ENCODE data around the gene TNMD.

The TNMD gene

DNA sequence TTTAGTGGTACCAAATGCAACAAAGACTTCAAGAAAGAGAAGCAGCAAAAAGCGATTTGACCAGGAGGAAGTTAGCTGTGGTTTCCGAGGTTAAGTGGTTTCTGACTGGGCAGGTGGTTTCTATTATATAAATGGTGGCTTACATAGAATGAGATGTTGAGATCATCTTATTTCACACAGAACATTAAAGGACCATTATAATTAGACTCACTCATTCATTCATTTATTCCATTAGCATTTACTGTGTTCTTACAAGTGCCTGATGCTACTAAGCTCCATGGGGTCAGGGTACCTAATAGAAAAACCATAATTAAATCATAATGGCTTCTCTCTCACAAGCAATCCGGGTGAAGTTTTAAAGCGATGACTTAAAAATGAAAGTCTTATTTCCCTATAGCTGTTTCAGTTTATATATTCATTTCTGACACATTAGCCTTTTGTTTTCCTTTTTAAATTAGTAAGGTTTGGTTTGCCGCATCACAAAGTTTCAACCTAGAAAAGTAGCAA, 41.3 kb downstream of the TNMD start:
- no peaks in the 10 kb centered on the region for H4K20me1 ChIP-seq (ENCODE audit: insufficient read depth, low read length, poor library complexity, severe bottlenecking)
- no peak for TF ChIP-seq EZH2phosphoT487 (IDR thresholded peaks at IDR 0.05; ENCODE audit: borderline replicate concordance)
- TF ChIP-seq, protein P1, sequence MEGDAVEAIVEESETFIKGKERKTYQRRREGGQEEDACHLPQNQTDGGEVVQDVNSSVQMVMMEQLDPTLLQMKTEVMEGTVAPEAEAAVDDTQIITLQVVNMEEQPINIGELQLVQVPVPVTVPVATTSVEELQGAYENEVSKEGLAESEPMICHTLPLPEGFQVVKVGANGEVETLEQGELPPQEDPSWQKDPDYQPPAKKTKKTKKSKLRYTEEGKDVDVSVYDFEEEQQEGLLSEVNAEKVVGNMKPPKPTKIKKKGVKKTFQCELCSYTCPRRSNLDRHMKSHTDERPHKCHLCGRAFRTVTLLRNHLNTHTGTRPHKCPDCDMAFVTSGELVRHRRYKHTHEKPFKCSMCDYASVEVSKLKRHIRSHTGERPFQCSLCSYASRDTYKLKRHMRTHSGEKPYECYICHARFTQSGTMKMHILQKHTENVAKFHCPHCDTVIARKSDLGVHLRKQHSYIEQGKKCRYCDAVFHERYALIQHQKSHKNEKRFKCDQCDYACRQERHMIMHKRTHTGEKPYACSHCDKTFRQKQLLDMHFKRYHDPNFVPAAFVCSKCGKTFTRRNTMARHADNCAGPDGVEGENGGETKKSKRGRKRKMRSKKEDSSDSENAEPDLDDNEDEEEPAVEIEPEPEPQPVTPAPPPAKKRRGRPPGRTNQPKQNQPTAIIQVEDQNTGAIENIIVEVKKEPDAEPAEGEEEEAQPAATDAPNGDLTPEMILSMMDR (conservative IDR thresholded peaks at IDR 0.05; ENCODE audit: low read length) = no peak
- no peak overlapping the region for H3K4me3 ChIP-seq (ENCODE audit: low read length, poor library complexity, severe bottlenecking)
- H3K27me3 ChIP-seq (ENCODE audit: insufficient read depth, low read length, poor library complexity, severe bottlenecking) = peaks cover 18% of the 10 kb centered on the region
- H3F3A ChIP-seq (ENCODE audit: low read depth) = no peaks in the 10 kb centered on the region; the same call in 1 of the 2 replicates
- H3K36me3 ChIP-seq (ENCODE audit: insufficient read depth, low read length) = no peaks in the 10 kb centered on the region
- H3K4me1 ChIP-seq (ENCODE audit: insufficient read depth, low read length, poor library complexity, severe bottlenecking) = peaks cover 6% of the 10 kb centered on the region
- no peak overlapping the region for H2AFZ ChIP-seq (ENCODE audit: low read length)
- no peaks in the 10 kb centered on the region for H3K9me2 ChIP-seq (replicated peaks; ENCODE audit: low read depth, low read length)
- no peaks in the 10 kb centered on the region for H3K79me2 ChIP-seq (ENCODE audit: insufficient read depth, low read length)
- H3K9ac ChIP-seq (ENCODE audit: low read depth, low read length, poor library complexity, severe bottlenecking) = no peak overlapping the region
- H3K9me3 ChIP-seq (ENCODE audit: insufficient read depth, low read depth, low read length) = no peaks in the 10 kb centered on the region
- peak overlapping the region; percentile 35 for H3K4me2 ChIP-seq (ENCODE audit: low read depth, low read length, poor library complexity, severe bottlenecking)

DNA sequence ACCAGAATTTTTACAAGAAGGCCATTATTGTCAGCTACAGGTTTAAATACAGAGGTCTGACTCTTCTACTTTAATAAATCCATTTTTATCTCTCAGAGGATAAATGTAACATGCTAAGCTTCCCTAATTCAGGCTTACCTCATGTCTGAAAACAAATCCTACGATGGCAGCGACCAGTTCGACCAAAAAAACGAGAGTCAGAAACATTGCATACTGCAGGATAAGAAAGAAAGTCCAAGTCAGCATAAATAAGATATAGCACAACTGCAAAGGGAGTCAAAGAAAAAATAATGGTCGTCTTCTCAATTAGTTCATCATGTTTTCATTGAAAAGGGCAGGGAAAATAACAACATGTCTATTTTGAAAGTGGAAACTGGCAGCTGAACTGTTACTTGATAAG, 50.3 kb downstream of the TNMD start:
- no peaks in the 10 kb centered on the region for H3K4me1 ChIP-seq (ENCODE audit: insufficient read depth, low read length, poor library complexity, severe bottlenecking)
- TF ChIP-seq EZH2phosphoT487 (IDR thresholded peaks at IDR 0.05; ENCODE audit: borderline replicate concordance) = no peak
- TF ChIP-seq, protein P1 (conservative IDR thresholded peaks at IDR 0.05; ENCODE audit: low read length) = no peak
- no peak overlapping the region for H3K9ac ChIP-seq (ENCODE audit: low read depth, low read length, poor library complexity, severe bottlenecking)
- H3K9me2 ChIP-seq (replicated peaks; ENCODE audit: low read depth, low read length) = no peaks in the 10 kb centered on the region
- no peaks in the 10 kb centered on the region for H3K36me3 ChIP-seq (ENCODE audit: insufficient read depth, low read length)
- H3K4me2 ChIP-seq (ENCODE audit: low read depth, low read length, poor library complexity, severe bottlenecking) = no peak overlapping the region
- no peaks in the 10 kb centered on the region for H4K20me1 ChIP-seq (ENCODE audit: insufficient read depth, low read length, poor library complexity, severe bottlenecking)
- no peaks in the 10 kb centered on the region for H3K9me3 ChIP-seq (ENCODE audit: insufficient read depth, low read depth, low read length)
- no peak overlapping the region for H2AFZ ChIP-seq (ENCODE audit: low read length)
- peaks cover 6% of the 10 kb centered on the region for H3K27me3 ChIP-seq (ENCODE audit: insufficient read depth, low read length, poor library complexity, severe bottlenecking)
- no peak overlapping the region for H3K4me3 ChIP-seq (ENCODE audit: low read length, poor library complexity, severe bottlenecking)
- H3K79me2 ChIP-seq (ENCODE audit: insufficient read depth, low read length) = no peaks in the 10 kb centered on the region
- no peaks in the 10 kb centered on the region for H3F3A ChIP-seq (ENCODE audit: low read depth)

DNA sequence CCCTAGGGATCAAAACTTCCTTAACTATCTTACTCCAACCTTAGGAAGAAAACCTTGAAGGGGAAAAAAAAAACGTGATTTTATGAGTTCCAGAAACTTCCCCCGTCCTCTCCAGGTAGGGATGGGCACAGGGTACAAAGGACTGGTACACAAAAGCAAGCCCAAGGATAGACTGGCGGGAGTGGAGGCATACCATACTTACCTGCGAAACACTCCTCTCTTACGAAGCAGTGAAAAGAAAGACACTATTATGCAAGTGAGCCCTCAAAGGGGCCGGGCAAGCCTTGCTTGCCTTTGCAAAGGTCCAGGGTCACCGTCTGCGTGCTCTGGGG, 51.2 kb downstream of the TNMD start:
- H3K4me3 ChIP-seq (ENCODE audit: low read length, poor library complexity, severe bottlenecking) = no peak overlapping the region
- H3K9me2 ChIP-seq (replicated peaks; ENCODE audit: low read depth, low read length) = no peaks in the 10 kb centered on the region
- H3K79me2 ChIP-seq (ENCODE audit: insufficient read depth, low read length) = no peaks in the 10 kb centered on the region
- no peak overlapping the region for H3K4me2 ChIP-seq (ENCODE audit: low read depth, low read length, poor library complexity, severe bottlenecking)
- H4K20me1 ChIP-seq (ENCODE audit: insufficient read depth, low read length, poor library complexity, severe bottlenecking) = no peaks in the 10 kb centered on the region
- no peaks in the 10 kb centered on the region for H3F3A ChIP-seq (ENCODE audit: low read depth)
- TF ChIP-seq, protein P1 (conservative IDR thresholded peaks at IDR 0.05; ENCODE audit: low read length) = no peak
- no peak for TF ChIP-seq EZH2phosphoT487 (IDR thresholded peaks at IDR 0.05; ENCODE audit: borderline replicate concordance)
- no peak overlapping the region for H2AFZ ChIP-seq (ENCODE audit: low read length)
- H3K27me3 ChIP-seq (ENCODE audit: insufficient read depth, low read length, poor library complexity, severe bottlenecking) = no peaks in the 10 kb centered on the region
- no peaks in the 10 kb centered on the region for H3K36me3 ChIP-seq (ENCODE audit: insufficient read depth, low read length)
- H3K9me3 ChIP-seq (ENCODE audit: insufficient read depth, low read depth, low read length) = no peaks in the 10 kb centered on the region
- H3K9ac ChIP-seq (ENCODE audit: low read depth, low read length, poor library complexity, severe bottlenecking) = no peak overlapping the region
- no peaks in the 10 kb centered on the region for H3K4me1 ChIP-seq (ENCODE audit: insufficient read depth, low read length, poor library complexity, severe bottlenecking)

Measured in Loucy (cell line).